IPS DF 4.7 (cell line): ENCODE measurements around the gene CRAMP1.

Experiments
- DNase-seq: peaks from one replicate; pipeline ENCODE4 v3.0.0-alpha.2; 2013; ENCODE audit warnings: low spot score; ENCODE audit errors: extremely low read depth

CRAMP1 gene

DNA sequence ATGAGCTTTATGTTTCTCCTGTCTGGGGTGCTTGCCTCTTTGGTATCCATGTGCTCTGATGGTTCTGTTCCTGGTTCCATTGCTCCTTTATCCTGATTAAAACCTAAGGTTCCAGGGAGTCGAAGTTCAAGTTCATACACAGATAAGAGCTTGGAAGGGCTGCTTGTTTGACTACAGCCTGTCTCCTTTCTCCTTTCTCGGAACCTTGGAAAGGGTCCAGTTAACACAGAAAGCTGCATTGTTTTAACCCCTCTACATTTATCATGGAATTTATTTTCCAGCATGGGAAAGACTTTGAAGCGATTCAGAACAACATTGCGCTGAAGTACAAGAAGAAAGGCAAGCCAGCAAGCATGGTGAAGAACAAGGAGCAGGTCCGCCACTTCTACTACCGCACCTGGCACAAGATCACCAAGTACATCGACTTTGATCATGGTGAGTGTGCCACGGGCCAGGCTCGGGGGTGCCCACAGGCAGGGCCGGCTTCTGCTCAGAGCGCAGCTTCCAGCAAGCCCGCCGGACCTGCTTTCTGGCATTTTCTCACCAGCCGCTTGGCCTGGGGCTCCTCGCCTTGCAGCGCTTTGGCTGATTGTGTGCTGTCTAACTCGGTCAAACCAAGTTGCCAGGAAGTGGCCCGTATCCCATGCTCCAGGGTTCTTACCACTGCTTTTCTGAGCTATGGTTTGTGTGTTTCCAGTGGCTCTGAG lies 19.9 kb downstream of the CRAMP1 start:
- no peak for DNase-seq

DNA sequence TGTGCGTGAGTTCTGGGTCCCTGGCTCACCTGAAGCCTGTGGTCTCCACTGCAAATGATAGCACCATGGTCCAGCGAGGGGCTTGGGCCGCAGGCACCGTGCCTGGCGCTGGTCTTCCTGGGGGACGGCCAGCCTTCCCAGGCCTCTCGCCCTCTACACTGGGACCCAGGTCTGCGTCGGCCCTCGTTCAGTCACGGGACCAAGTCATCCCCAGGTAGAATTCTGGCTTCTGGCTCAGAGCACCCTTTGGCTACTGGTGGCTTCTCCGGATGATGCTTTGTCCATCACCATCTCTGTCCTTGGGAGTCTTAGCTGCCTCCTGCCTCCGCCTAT lies 20.4 kb downstream of the CRAMP1 start:
- DNase-seq, result no peak

DNA sequence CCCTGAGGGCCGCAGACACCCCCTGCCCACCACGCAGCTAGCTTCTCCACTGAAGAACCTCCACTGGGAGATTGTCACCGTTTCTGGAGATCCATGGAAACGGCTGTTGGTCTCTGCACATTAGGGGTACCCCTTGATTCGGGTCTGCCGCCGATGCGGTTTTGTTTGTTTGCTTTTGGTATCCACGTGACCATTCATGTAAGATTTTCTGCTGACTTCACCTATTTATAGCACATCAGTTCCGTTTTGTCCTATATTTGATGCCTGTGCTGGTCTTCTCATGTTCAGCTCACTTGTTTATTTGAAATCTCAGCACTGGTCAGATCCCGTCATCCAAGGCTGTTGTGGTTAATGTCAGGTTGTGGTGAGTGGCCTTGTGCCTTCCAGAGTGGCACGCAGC lies 21.1 kb downstream of the CRAMP1 start:
- DNase-seq, result no peak

DNA sequence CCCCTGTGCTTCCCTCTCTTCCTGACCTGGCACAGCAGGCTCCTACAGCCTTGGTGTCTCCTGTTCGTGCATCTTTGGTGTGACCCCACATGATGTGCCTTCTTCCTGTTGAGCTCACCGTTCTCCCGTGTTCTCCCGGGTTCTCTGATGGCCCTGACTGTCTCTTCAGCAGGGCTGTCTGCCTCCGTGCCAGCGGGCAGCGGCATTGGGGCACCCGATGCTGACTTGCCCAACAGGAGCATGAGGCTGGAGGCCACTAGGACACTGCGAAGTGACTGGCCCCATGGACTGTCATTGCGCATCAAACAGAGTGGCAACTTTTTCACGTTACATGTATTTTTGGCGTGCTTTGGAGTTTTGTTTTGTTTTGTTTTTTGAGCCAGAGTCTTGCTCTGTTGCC lies 22.4 kb downstream of the CRAMP1 start:
- DNase-seq, result no peak

DNA sequence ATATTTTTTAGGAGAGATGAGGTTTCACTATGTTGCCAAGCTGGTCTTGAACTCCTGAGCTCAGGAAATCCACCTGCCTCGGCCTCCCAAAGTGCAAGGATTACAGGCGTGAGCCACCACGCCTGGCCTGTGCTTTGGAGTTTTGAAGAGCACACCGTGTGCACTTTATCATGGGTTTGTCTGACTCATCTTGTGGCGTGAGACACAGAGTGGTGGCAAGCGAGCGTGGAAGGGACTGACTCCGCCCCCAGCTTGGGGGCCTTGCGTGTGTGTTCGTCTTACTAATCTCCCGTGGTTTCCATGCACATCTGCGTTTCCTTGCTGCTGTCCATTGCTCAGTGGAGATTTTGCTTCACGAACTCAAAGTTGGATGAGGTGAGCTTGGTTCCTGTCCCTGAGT lies 22.9 kb downstream of the CRAMP1 start:
- no peak for DNase-seq

DNA sequence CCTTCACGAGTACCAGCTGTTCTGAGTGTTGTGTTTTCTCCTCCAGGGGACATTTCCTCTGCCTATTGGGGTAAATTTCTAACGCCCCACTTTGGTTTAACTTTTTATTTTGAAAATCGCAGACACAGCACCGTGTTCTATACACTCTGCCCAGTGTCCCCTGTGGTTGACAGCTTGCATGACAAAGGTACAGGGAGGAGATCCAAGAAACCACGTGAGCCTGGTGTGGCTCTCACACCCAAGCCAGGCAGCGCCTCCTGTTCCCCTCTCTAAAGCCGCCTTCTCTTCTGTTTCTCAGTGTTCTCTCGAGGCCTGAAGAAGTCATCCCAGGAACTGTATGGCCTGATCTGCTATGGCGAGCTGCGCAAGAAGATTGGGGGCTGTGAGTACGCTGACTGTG lies 25.4 kb downstream of the CRAMP1 start:
- no peak for DNase-seq

DNA sequence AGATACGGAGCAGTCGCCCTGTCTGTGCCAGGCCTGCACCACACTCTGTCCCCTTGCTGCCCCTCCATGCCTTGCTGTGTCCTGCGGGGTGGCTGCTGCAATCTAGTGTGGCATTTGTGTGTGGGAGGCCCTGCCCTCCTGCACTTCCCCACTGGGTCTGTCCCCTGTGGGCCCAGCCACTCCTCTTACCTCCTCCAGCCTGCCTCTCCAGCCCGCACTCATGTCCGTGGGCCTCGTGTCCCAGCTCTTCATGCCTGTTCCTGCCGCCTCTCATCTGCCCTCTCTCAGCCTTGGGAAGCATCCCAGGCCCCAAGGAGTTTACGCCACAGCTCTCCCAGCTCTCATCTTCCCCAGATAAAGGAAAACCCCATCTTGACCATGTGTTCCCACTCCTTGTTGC lies 26.6 kb downstream of the CRAMP1 start:
- no peak for DNase-seq

DNA sequence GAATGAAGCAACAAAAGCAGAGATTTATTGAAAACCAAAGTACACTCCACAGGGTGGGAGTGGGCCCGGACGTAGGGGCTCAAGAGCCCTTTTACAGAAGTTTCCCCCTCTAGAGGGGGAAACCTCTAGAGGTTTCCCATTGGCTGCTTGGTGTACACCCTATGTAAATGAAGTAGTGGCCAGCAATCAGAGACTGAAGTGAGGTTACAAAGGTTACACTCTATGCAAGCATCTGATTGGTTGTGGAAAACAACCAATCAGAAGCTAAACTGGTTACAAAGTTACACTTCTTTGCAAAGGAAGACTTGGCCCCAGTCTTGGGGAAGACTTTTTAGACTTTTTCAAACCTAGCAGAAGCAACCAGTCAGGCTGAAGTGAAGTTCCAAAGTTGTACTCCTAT lies 27.1 kb downstream of the CRAMP1 start:
- DNase-seq, result no peak

DNA sequence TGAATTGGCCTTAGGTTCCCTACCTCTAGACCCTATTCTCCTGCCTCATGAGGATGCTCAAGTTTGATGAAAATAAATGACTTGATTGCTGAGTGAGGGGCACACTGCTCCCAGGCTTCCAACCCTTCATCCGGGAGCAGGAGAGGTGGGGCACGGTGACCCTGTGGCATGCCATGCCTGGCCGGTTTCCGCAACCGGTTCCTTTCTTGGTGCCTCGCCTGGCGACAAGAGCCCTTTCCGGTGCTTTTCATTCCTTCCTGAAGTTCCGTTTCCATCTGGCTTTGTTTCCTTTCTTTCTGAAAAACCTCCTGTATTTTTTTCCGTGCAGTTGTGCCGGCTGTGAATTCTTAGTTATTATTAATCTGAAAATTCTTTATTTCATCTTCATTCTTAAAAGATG lies 27.7 kb downstream of the CRAMP1 start:
- no peak for DNase-seq

DNA sequence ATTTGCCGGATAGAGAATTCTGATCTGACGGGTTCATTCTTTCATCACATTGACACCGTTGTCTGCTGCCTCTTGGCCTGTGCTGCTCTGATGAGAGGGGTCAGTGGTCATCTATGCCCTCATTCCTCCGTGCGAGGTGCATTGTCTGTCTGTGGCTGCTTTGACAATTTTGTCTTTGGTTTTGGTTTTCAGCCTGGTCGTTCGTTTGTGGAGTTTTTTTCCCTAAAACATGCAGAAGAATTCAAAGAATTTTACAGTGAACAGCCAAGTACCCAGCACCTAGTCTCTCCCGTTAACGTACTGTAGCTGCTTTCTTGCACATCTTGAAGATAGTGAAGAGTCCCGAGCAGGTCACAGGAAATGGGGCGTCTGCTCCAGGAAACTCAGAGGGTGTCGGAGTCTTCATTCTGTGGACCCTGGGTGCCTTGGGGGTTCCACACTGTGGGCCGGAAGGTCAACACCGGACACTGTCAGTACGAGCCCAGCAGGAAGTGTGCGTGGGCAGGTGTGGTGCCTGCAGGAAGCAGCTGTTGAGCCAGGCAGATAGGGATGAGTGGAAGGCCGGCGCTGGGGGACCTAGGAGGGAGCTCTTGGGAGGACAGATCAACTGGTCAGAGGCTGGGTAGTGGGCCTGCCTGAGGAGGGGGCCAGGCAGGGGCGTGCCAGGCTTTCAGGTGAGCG lies 28.2 kb downstream of the CRAMP1 start:
- DNase-seq, result no peak

DNA sequence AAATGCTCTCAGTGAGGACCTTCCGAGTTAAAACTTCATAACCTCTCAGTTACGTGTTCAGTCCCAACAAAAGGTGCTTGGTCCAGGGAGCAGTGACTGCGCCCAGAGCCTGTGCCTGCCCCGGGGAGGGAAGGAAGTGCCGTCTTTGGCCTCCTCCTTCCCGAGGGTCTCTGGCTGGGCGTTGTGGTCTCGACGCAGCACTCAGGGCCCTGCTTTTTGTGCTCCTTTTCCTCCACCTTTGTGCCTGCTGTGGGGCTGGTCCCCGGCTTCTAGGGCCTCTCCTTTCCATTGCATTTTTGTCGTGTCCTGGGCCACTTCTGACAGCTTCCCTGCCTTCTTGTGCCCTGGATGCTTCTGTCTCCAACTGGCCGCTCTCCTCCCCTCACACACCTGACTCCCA lies 29.1 kb downstream of the CRAMP1 start:
- DNase-seq, result no peak

DNA sequence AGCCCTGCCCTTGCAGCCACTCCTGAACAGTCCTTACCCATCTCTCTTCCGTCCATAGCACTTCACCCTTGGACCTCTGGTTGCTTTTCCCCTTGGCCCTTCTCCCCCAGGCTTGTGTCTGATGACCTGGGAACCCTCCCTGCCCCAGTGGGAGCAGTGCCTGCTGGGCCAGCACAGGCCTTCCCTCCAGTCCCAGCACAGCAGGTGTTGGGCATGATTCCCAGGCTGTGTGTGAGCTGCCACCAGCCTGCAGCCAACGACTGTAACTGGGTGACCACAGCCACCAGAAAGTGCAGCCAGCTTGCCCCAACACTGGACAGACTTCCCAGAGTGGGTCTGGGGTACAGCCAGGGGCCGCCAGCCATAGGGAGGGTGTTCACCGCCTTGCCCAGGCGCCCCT lies 30.0 kb downstream of the CRAMP1 start:
- no peak for DNase-seq

DNA sequence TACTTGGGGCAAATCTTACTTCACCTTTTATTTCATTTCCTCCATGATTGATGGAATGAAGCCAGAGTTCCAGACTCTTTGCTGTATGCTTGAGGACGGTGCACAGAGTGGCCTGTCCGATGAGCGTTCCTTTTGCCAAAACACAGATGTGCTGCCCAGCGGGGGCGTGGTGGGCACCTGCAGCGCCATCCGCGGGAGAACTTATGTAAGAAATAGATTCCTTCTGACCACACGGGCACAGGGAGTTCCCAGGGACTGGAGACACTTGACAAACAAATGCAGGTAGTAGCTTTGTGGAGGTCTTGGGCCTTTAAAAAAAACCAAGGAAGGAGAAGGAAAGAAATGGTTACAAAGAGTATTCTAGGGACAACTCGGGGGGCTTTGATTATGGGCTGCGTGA lies 30.6 kb downstream of the CRAMP1 start:
- no peak for DNase-seq

DNA sequence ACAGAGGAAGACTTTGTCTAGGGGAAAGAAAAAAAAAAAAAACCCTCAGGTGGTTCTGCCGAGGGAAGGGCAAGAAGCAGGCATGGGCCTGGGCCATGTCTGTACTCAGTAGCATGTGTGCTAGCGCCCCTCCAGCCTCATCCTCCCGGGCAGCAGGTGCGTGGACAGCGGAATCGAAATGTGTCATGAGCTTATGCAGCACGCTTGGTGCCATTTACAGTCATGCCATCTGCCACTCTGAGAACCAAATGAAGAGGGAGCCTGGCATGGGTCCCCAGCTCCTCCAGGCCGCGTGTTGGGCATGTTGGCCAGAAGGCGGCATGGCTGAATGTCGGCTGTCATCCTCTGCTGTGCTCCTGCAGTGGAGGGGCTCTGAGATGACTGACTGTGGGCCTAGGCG lies 31.4 kb downstream of the CRAMP1 start:
- DNase-seq, result no peak

DNA sequence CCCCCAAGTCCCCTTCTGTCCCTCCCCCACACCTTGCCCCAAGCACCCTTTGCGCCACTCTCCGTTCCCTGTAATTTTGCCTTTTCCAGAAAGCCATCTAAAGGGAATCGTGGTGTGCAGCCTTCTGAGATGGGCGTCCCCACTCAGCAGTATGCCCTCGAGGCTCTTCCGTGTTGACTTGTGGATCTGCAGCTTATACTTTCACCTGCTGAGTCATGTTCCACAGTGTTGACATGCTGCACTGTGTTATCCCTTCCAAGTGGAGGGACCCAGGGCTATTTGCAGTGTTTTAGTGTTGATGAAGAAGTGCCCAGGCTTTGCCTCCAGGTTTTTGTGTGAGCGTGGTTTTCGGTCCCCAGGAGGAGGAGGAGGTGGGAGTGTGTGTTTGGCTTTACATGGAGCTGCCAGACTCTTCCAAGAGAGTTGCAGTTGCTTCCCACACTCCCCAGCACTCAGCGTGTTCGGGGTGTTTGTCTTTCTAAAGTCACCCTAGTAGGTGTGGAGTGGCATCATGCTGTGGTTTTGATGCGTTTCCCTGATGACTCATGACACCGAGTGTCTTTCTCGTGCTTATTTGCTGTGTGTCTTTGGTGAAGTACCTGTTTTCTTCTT lies 33.9 kb downstream of the CRAMP1 start:
- no peak for DNase-seq

DNA sequence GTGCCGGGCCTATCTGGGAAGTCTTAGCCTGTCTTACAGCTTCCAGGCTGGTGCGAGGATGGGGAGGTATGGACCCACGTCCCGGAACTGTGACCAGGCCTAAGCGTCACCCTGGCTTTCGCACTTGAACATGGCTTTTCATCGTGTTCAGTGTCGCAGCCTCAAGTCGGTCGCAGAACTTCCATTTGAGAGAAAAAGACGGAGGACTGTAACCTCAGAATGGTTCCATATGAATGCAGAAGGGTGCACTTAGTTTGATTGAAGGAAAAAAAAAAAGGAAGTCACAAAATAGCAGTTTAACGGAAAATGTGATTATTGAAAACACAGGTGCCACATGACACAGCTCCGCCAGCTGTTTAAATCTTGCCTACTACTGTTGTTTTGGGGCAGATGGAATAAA lies 35.7 kb downstream of the CRAMP1 start:
- no peak for DNase-seq

DNA sequence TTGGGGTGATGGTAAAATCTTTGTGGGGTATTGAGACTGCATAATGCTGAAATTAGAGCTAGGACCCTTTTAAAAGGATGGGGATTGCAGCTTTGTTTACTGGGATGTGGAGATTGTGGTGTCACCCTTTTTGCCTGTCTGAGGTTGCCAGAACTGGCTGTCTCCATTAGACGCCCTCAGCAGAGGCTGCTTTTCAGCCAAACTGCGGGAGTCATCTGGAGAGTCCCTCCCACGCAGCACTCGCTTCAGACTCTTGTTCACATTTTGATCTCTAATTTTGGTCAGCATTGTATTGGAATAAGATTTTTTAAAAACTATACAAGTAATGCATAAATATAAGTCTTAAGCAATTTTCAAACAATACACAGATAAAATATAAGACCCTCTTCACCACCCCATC lies 38.0 kb downstream of the CRAMP1 start:
- DNase-seq, result no peak

DNA sequence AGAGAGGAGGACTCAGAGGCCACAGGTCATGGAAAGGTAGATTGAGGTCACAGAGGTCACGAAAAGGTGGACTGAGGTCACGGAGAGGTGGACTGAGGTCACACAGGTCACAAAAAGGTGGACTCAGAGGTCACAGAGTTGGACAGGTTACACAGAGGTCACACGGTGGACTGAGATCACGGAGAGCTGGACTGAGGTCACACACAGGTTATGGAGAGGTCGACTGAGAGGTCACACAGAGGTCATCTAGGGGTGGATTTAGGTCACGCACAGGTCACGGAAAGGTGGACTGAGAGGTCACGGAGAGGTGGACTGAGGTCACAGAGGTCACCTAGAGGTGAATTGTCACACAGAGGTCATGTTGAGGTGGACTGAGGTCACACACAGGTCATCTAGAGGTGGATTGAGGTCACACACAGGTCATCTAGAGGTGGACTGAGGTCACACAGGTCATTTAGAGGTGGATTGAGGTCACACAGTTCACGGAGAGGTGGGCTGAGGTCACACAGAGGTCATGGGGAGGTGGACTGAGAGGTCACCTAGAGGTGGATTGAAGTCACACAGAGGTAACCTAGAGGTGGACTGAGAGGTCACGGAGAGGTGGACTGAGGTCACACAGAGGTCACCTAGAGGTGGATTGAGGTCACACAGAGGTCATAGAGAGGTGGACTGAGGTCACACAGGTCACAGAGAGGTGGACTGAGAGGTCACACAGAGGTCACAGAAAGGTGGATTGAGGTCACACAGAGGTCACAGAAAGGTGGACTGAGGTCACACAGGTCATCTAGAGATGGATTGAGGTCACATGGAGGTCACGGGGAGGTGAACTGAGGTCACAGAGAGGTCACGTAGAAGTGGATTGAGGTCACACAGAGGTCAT lies 39.2 kb downstream of the CRAMP1 start:
- DNase-seq, result no peak

DNA sequence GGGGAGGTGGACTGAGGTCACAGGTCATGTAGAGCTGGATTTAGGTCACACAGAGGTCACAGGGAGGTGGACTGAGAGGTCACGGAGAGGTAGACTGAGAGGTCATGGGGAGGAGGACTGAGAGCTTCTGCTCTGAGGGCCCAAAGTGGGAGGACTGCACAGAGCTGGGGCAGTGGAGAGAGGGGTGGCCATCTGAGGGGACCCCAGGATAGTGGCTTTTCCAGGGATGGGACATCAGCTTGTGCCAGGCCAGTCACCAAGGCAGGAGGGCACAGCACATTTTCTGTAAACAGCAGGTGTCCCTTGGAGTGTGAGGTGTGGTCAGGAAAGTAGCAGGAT lies 39.8 kb downstream of the CRAMP1 start:
- no peak for DNase-seq

DNA sequence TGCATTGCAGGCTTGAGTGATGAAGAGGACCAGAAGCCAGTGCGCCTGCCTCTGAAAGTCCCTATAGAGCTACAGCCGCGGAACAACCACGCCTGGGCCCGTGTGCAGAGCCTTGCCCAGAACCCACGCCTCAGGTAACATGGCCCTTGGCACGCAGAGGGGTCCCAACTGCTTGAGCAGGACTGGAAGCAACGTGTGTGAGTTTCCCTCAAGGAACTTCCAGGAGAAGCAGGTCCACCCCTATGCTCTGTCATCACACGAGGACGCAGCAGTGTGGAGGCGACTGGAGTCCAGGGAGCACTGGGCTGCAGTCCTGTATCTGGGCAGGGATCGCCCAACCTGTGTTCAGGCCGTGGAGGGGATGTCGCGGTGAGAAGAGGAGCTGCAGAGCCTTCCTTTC lies 40.9 kb downstream of the CRAMP1 start:
- DNase-seq, result no peak

DNA sequence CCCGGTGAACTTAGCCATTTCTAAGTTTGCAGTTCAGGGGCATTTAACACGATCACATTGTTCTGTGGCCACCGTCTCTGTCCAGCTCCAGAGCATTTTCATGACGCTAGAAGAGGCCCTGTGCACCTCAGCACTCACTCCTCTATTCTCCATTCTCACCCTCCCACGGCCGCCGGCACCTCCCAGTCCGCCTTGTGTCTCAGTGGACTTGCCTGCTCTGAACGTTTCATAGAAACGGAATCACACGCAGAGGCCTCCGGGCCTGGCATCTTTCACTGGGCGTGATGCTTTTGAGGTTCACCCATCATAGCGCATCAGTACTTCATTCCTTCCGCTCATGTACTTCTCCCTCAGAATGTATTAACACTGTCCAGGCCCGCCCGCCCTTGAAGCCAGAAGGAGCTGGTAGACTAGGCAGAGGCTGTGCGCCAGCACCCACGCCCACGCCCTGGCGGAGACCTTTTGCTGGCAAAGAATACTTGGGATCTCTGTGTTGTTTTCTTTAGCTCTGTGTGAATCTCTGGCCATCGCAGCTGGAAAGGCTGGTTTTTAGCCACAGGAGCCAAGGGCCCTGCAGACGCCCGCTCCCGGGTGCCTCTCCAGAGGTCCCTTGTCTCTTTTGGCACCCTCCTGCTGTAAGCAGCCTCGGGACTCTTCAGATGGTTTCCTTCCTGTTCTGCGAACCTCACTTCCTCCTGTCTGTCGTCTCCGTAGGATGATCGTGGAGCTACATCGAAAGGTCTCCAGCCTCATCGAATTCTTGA lies 42.5 kb downstream of the CRAMP1 start:
- no peak for DNase-seq
